ENCODE measurements around the gene HRC.

GRCh38 chr19:49120325-49120683 is 34.9 kb downstream of the HRC start:
- no peak for TF ChIP-seq POLR2A (IDR thresholded peaks at IDR 0.05)
- no peak for TF ChIP-seq CTCF (IDR thresholded peaks at IDR 0.05)

All from body of pancreas (tissue), 4 donors.